BLaER1 (cell line): ENCODE measurements around the gene HOXB3.

Experiments used
- H3K27ac ChIP-seq: shearing (Covaris generic); formaldehyde crosslinking; 2 replicates; pipeline ENCODE4 v1.8.1; 2022
- H3K27me3 ChIP-seq: shearing (Covaris generic); formaldehyde crosslinking; 2 replicates; pipeline ENCODE4 v1.8.1; 2022
- H3K36me3 ChIP-seq: shearing (Covaris generic); formaldehyde crosslinking; 2 replicates; pipeline ENCODE4 v1.8.1; 2022
- H3K4me1 ChIP-seq: shearing (Covaris generic); formaldehyde crosslinking; 2 replicates; pipeline ENCODE4 v1.8.1; 2022
- H3K4me2 ChIP-seq: shearing (Covaris generic); formaldehyde crosslinking; 2 replicates; pipeline ENCODE4 v1.8.1; 2022
- H3K4me3 ChIP-seq: shearing (Covaris generic); formaldehyde crosslinking; 2 replicates; pipeline ENCODE4 v1.8.1; 2022
- H3K9ac ChIP-seq: shearing (Covaris generic); formaldehyde crosslinking; 2 replicates; pipeline ENCODE4 v1.8.1; 2022
- H3K9me3 ChIP-seq: shearing (Covaris generic); formaldehyde crosslinking; 2 replicates; pipeline ENCODE4 v1.8.1; 2022
- H4K20me1 ChIP-seq: shearing (Covaris generic); formaldehyde crosslinking; 2 replicates; pipeline ENCODE4 v1.8.1; 2022
- Cebpa-rat ChIP-seq: shearing (Covaris generic); IDR thresholded peaks from 2 replicates; pipeline ENCODE4 v1.8.1; 2022

The HOXB3 gene

GRCh38 chr17:48598736-48599135, 8.7 kb upstream of the HOXB3 start:
- H3K9me3 ChIP-seq, result peaks cover 9% of the 10 kb centered on the region
- no peak overlapping the region for H3K4me2 ChIP-seq
- peaks cover 98% of the 10 kb centered on the region for H4K20me1 ChIP-seq
- no peak overlapping the region for H3K9ac ChIP-seq
- no peak overlapping the region for H3K27ac ChIP-seq
- no peak overlapping the region for H3K4me3 ChIP-seq
- no peaks in the 10 kb centered on the region for H3K4me1 ChIP-seq
- TF ChIP-seq Cebpa-rat, result no peak
- no peaks in the 10 kb centered on the region for H3K36me3 ChIP-seq
- H3K27me3 ChIP-seq, result peaks cover 100% of the 10 kb centered on the region

DNA sequence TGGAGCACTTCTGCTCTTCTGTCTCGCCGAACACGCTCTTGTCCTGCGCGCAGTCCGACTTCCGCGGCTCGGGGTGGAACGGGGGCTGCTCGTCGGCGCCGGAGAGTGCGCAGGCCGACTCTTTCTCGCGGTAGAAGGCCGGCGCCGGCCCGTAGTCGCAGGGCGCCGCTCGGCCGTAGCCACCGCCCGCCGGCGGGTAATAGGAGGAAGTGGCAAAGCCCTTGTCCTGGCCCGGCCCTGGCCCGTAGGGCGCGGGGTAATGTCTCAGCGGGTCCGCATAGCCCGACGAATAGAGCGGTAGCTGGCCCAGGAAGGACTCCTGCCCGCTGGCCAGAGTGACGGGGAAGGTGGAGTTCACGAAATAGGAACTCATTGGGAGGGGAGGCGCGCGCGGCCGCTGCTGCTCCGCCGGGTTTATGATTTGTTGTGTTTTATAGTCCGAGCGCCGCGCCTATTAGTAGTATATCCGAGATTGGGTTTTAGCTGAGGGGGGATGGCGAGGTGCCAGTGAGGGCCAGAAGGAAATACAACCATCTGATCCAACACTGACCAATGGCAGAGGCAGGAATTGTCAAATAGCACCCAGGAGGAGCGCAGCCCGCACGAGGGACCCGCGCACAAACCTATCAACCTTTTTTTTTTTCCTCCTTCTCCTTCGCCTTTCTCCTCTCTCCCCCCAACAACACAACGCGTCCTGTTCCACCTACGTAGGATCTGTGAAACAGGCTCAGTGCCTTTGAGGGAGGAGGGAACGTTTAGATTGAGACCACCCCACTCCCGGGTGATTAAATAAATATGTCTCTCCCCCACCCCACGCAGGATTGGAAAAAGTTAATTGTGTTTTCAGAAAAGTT, 8.0 kb upstream of the HOXB3 start:
- Histone ChIP-seq H3K9me3 (peaks cover 9% of the 10 kb centered on the region), H3K36me3 (no peaks in the 10 kb centered on the region), H3K4me3 (no peak overlapping the region), H3K27ac (no peak overlapping the region), H4K20me1 (peaks cover 96% of the 10 kb centered on the region), H3K4me1 (no peaks in the 10 kb centered on the region), H3K9ac (no peak overlapping the region), H3K27me3 (peaks cover 100% of the 10 kb centered on the region), H3K4me2 (no peak overlapping the region)
- TF ChIP-seq Cebpa-rat, result no peak

- Histone ChIP-seq H3K4me3 (no peak overlapping the region), H3K27me3 (peaks cover 100% of the 10 kb centered on the region), H4K20me1 (peaks cover 96% of the 10 kb centered on the region)
Observed at GRCh38 chr17:48597528-48597777, 7.4 kb upstream of the HOXB3 start.

DNA sequence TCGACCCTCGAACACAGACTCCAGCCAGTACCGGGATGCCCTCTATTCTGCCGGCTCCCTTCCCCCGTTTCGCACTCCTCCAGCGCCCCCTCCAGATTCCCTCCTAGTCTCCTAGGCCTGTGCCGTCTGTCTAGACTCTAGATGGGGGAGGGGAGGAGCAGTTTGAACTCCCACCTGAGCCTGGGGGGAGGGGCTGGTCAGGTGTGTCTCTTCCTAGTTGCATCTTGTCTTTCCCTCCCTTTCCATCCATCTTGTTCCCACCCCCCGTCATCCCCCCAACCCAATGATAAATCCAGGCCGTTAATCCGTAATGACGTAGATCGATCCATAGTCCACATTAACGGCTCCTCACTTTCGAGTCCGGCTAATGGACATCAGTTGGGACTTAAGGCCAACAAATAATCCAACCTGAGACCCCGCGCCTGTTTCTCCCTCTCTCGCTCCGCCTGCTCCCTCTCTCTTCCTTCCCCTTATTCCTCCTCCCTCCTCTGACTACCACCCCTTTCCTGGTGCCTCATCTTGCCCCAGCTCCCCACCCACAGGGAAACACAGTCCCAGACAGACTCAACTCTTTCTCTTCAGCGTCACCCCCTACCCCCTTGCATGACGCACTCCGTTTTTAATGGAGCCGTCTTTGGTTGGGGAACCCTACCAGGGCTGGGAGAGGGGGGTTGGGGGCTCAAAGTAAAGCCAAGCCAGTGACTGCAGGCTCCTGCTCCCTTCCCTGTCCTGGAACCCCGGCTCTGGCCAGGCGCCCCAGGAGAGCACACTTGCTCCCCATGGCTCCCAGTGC, 6.9 kb upstream of the HOXB3 start:
- H4K20me1 ChIP-seq, result peaks cover 97% of the 10 kb centered on the region
- TF ChIP-seq Cebpa-rat, result no peak
- no peak overlapping the region for H3K4me3 ChIP-seq
- H3K4me1 ChIP-seq, result no peaks in the 10 kb centered on the region
- no peak overlapping the region for H3K9ac ChIP-seq
- no peak overlapping the region for H3K4me2 ChIP-seq
- peaks cover 9% of the 10 kb centered on the region for H3K9me3 ChIP-seq
- H3K36me3 ChIP-seq, result no peaks in the 10 kb centered on the region
- H3K27ac ChIP-seq, result no peak overlapping the region
- peaks cover 100% of the 10 kb centered on the region for H3K27me3 ChIP-seq

More at GRCh38 chr17:48597528-48597777, 7.4 kb upstream of the HOXB3 start:
- H3K36me3 ChIP-seq, result no peaks in the 10 kb centered on the region
- no peak for TF ChIP-seq Cebpa-rat
- no peak overlapping the region for H3K27ac ChIP-seq
- no peaks in the 10 kb centered on the region for H3K4me1 ChIP-seq
- H3K4me2 ChIP-seq, result no peak overlapping the region
- no peak overlapping the region for H3K9ac ChIP-seq
- peaks cover 9% of the 10 kb centered on the region for H3K9me3 ChIP-seq

DNA sequence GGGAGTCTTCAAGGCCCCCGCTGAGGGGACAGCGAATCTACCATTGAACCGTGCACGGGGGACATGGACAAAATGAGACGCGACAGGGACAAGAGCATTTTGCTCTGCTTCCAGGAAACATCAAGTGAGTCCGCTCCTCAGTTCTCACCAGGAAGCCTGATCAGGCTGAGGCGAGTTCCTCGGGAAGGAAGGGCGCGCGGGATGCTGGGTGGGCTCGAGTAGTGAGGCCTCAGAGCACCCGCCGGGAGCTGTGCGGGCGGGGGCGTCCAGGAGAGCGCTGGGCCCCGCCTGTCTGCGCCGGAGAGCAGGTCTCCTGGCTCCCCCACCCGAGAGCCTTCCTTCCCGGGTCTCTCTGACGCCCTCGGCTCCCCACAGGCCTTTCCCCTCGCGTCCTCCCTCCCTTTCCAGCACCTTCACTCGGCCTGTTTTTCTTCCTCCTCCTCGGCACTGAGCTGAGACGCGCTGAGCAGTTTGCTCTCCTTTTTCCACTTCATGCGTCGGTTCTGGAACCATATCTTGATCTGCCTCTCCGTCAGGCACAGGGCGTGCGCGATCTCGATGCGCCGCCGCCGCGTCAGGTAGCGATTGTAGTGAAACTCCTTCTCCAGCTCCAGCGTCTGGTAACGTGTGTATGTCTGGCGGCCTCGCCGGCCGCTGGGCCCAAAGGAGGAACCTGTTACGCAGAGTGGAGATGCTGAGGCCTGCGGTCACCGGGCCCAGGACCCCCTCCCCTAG, 6.1 kb upstream of the HOXB3 start:
- Histone ChIP-seq H3K4me1 (no peaks in the 10 kb centered on the region), H3K9me3 (peaks cover 9% of the 10 kb centered on the region), H3K9ac (no peak overlapping the region), H3K4me2 (no peak overlapping the region), H3K27me3 (peaks cover 100% of the 10 kb centered on the region), H3K36me3 (no peaks in the 10 kb centered on the region), H4K20me1 (peaks cover 97% of the 10 kb centered on the region), H3K27ac (no peak overlapping the region), H3K4me3 (no peak overlapping the region)
- TF ChIP-seq Cebpa-rat, result no peak

DNA sequence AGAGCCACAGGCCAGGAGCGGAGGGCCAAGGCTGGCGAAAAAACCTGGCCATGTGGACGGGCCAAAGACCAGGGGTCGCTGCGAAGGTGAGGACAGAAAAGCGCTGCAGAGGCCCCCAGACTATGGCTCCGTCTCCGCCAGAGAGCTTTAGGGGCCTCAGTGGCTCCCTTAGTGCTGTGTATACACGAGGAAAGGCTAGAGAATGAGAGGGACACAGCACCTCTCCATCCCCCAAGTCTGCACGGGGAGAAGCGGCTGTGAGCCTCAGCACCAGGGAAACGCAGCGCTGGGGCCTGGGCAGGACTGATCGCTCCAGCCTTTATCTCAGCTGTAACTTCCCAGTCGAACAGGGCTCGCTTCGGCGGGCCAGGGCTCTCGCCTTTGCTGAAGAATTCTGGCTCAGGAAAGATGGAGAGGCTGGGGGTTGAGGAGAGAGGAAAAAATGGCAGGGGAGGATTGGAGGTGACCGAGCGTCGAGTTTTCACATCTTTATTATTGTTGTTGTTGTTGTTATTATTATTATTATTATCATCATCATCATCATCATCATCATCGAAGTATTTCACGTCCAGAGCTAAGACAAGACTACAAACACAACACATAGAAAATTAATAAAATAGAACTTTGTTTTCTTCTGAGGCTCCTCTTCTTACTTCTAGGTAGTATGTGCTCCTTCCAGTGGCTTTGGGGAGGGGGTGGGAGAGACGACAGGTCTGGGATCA, 5.4 kb upstream of the HOXB3 start:
- Histone ChIP-seq H3K4me3 (no peak overlapping the region), H3K9ac (no peak overlapping the region), H3K27me3 (peaks cover 100% of the 10 kb centered on the region), H4K20me1 (peaks cover 97% of the 10 kb centered on the region), H3K4me1 (no peaks in the 10 kb centered on the region), H3K27ac (no peak overlapping the region), H3K36me3 (no peaks in the 10 kb centered on the region), H3K4me2 (no peak overlapping the region), H3K9me3 (peaks cover 9% of the 10 kb centered on the region)
- TF ChIP-seq Cebpa-rat, result no peak

- Histone ChIP-seq H3K27me3 (peaks cover 100% of the 10 kb centered on the region), H3K9me3 (peaks cover 9% of the 10 kb centered on the region), H3K27ac (no peak overlapping the region), H3K36me3 (no peaks in the 10 kb centered on the region), H3K4me1 (no peaks in the 10 kb centered on the region), H3K9ac (no peak overlapping the region), H3K4me2 (no peak overlapping the region), H3K4me3 (no peak overlapping the region), H4K20me1 (peaks cover 97% of the 10 kb centered on the region)
- TF ChIP-seq Cebpa-rat, result no peak
Observed at GRCh38 chr17:48594538-48595277, 4.7 kb upstream of the HOXB3 start.

DNA sequence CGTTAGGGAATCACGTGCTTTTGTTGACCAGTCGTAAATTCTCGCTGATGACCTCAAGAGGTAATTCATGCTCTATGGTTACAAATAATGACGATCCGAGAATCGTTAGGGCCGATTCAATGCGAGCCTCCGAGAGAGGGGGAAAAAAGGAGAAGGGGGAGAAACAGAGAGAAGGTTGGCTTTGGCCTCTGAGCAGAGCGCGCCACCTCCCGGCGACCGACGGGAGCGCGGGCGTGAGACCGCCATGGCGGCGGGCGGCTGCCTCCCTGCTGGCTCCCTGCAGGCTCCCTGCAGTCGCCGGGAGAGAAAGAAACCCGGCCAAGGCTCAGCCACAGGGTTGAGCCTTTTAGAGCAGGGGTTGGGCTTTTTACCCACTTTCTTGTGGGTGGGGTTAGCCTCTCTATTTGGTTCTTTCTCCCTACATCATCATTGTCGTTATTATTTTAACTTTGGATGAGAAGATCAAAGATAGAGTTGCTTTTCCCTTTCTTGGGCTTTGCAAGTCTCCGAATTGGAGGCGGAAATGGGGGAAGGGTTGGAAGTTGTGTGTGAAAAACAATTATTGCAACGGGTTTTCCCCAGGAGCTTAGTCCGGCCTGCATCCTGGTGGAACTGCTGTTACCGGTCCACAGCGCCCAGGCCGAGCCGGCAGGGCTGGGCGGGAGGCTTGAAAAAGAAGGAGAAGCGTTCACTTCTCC, 3.9 kb upstream of the HOXB3 start:
- H3K9ac ChIP-seq, result no peak overlapping the region

More for the DNA sequence above, 3.9 kb upstream of the HOXB3 start:
- H3K27me3 ChIP-seq, result peaks cover 100% of the 10 kb centered on the region
- H3K27ac ChIP-seq, result no peak overlapping the region
- no peaks in the 10 kb centered on the region for H3K4me1 ChIP-seq
- peaks cover 9% of the 10 kb centered on the region for H3K9me3 ChIP-seq
- TF ChIP-seq Cebpa-rat, result no peak
- peaks cover 97% of the 10 kb centered on the region for H4K20me1 ChIP-seq
- H3K36me3 ChIP-seq, result no peaks in the 10 kb centered on the region
- H3K4me3 ChIP-seq, result no peak overlapping the region
- no peak overlapping the region for H3K4me2 ChIP-seq
